Panc1 (cell line): Measurements from ENCODE around the gene CBX7. TPM values are rescaled to one million over a fixed set of nuclear protein-coding genes. Genes with fewer than 3 reads are reported as not detected.

Experiments
- ATAC-seq: fragments of 200-7000 bp; cut with Tn5 transposase; 2 replicates; pipeline ENCODE4 v1.9.1; 2020; ENCODE audit warnings: mild to moderate bottlenecking, moderate library complexity
- BruUV-seq: library from RNA; stranded (reverse); fragments of 400-500 nt; replicated peaks from 2 replicates; lab custom pipeline; 2021; lab: Mats Ljungman, UMichigan
- CTCF ChIA-PET: fragments of 300-600 bp; sonication (Branson Sonifier 250); formaldehyde crosslinking; loops from one replicate; lab custom pipeline; 2022; ENCODE audit warnings: antibody characterized with exemption; lab: Charles Lee
- POLR2A ChIA-PET: fragments of 300-600 bp; sonication (Branson Sonifier 250); formaldehyde crosslinking; loops from one replicate; lab custom pipeline; 2022; ENCODE audit warnings: antibody characterized with exemption; lab: Charles Lee
- DNase-seq: peaks from one replicate; pipeline ENCODE4 v3.0.0-alpha.2; 2010; ENCODE audit warnings: low read depth, low spot score
- H3K27ac ChIP-seq: 2 replicates; pipeline ENCODE4 v1.5.1; 2011; ENCODE audit warnings: mild to moderate bottlenecking, low read length, inconsistent platforms
- H3K27me3 ChIP-seq: fragments of 200-500 bp; sonication (Bioruptor generic); 2 replicates; pipeline ENCODE4 v1.6.0; 2014; ENCODE audit warnings: low read length, inconsistent platforms; ENCODE audit not compliant: control insufficient read depth, insufficient read depth
- H3K36me3 ChIP-seq: fragments of 200-500 bp; sonication (Bioruptor generic); 2 replicates; pipeline ENCODE4 v1.5.1; 2014; ENCODE audit warnings: inconsistent platforms, mild to moderate bottlenecking, low read length, moderate library complexity; ENCODE audit not compliant: control insufficient read depth, insufficient read depth
- H3K4me1 ChIP-seq: 2 replicates; pipeline ENCODE4 v1.5.1; 2011; ENCODE audit warnings: inconsistent platforms, mild to moderate bottlenecking, low read length, moderate library complexity; ENCODE audit not compliant: control insufficient read depth, insufficient read depth
- H3K4me3 ChIP-seq, 2 experiments: 2 replicates each; pipeline ENCODE4 v1.5.1; 2011 to 2012; ENCODE audit warnings: low read depth in 2 of 2, low read length in 2 of 2, mild to moderate bottlenecking in 2 of 2, inconsistent platforms in 1 of 2, moderate library complexity in 1 of 2
- H3K9me3 ChIP-seq: fragments of 200-500 bp; sonication (Bioruptor generic); 2 replicates; pipeline ENCODE4 v1.5.1; 2014; ENCODE audit warnings: low read depth, mild to moderate bottlenecking, inconsistent platforms, low read length, moderate library complexity; ENCODE audit not compliant: control insufficient read depth, insufficient read depth
- POLR2AphosphoS5 ChIP-seq: IDR thresholded peaks from 2 replicates; pipeline ENCODE4 v1.6.1; 2012; ENCODE audit warnings: mild to moderate bottlenecking, low read depth, low read length, moderate library complexity
- SIN3A ChIP-seq: IDR thresholded peaks from 2 replicates; pipeline ENCODE4 v1.6.1; 2012; ENCODE audit warnings: low read depth, mild to moderate bottlenecking, low read length, moderate library complexity, borderline replicate concordance; ENCODE audit not compliant: insufficient read depth
- TCF7L2 ChIP-seq: IDR thresholded peaks from 2 replicates; pipeline ENCODE4 v1.6.1; 2011; ENCODE audit warnings: mild to moderate bottlenecking, low read depth, low read length, inconsistent platforms
- in situ Hi-C: cut with HindIII; loops from 2 replicates; pipeline ENCODE4 v1.10.0; 2016; ENCODE audit warnings: low sequenced_read_pairs, low pct_unique_long_range_greater_than_20kb
- intact Hi-C: fragments of 100-400 bp; cut with micrococcal nuclease; formaldehyde crosslinking; loops from one replicate; pipeline ENCODE4 v1.10.0; 2022; ENCODE audit not compliant: unreplicated experiment
- total RNA-seq: library from RNA; stranded (reverse); gene quantifications from one replicate; pipeline ENCODE4 v1.2.1, GENCODE V29; 2021; ENCODE audit not compliant: unreplicated experiment
- TF ChIP-seq, protein P1 (sequence below): fragments of 450-650 bp; IDR thresholded peaks from 2 replicates; pipeline ENCODE4 v1.5.1; 2017; ENCODE audit warnings: mild to moderate bottlenecking
- TF ChIP-seq, protein P2 (sequence below), 2 experiments: IDR thresholded peaks; 2 replicates each; pipeline ENCODE4 v1.6.1; 2011 to 2012; ENCODE audit warnings: low read depth in 2 of 2, control low read depth in 1 of 2, low read length in 1 of 2, mild to moderate bottlenecking in 1 of 2, moderate library complexity in 1 of 2; ENCODE audit not compliant: insufficient read depth in 1 of 2

Gene CBX7
- total RNA-seq, 1 experiment from 2014 or later = 14.5 TPM

DNA sequence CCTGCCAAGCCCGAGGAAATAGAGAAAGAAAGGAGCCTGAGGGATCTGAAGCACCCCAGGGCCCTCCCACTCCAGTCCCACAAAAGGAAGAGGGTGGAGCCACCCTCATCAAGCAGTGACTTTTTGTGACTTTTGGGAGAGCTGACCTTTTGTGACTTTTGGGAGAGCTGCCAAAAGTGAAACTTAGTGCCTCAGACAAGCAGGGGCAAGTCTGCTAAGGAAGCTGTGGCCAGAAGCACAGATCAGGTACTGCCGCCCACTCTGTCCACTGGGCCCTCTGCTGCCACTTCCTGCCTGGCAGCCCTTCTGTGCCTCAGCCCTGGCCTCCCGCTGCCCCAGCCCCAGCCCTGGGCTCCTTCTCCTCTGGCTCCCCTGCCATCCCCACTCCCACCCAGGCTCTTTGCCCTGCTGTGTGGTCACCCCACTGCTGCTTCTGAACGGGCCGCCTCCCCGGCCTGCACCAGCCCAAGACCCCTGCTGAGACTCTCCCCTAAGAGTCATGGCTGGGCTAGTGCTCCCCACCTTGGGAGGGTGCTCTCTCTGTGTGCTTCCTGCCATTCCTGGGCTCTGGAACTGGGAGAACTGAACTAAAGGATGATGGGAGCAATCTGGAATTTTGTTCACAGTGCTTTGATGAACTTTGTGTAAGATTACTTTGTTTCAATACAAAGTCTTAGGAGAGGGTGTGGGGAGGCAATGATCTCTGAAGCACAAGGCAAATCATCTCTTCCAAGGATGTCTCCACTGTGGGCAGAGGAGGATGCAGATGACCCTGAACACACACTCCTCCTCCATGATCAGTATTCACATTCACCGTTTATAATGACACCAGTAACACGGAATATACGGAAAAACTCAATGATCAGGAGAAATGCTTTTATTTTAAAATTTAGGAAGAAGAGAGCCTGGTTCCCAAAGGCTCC lies 55.1 kb downstream of the CBX7 start, which contains the start of gene APOBEC3H:
Gene APOBEC3H, plus strand, starts transcription at position 147 of the 923 bp plus-strand sequence. CDS start 3,035 bp downstream, outside the sequence.
- in situ Hi-C loops (no loop called here), intact Hi-C loops (no loop called here)
- Histone ChIP-seq H3K27me3 (no peaks in the 10 kb centered on the region), H3K4me3 (no peak within 1 kb of the TSS), H3K36me3 (no peaks in the 10 kb centered on the region), H3K9me3 (no peaks in the 10 kb centered on the region), H3K27ac (no peak within 1 kb of the TSS), H3K4me1 (no peaks in the 10 kb centered on the region)
- POLR2A ChIA-PET = no interaction called here
- 0 out of 2 replicates have a peak, but pooled peaks have one; percentile 38 for ATAC-seq
- no TSS peak for BruUV-seq
- no peak for DNase-seq
- CTCF ChIA-PET = no interaction called here
- TF ChIP-seq, protein P1, sequence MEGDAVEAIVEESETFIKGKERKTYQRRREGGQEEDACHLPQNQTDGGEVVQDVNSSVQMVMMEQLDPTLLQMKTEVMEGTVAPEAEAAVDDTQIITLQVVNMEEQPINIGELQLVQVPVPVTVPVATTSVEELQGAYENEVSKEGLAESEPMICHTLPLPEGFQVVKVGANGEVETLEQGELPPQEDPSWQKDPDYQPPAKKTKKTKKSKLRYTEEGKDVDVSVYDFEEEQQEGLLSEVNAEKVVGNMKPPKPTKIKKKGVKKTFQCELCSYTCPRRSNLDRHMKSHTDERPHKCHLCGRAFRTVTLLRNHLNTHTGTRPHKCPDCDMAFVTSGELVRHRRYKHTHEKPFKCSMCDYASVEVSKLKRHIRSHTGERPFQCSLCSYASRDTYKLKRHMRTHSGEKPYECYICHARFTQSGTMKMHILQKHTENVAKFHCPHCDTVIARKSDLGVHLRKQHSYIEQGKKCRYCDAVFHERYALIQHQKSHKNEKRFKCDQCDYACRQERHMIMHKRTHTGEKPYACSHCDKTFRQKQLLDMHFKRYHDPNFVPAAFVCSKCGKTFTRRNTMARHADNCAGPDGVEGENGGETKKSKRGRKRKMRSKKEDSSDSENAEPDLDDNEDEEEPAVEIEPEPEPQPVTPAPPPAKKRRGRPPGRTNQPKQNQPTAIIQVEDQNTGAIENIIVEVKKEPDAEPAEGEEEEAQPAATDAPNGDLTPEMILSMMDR = no peak
- TF ChIP-seq SIN3A = no peak
- no peak for TF ChIP-seq POLR2AphosphoS5
- TF ChIP-seq, protein P2, sequence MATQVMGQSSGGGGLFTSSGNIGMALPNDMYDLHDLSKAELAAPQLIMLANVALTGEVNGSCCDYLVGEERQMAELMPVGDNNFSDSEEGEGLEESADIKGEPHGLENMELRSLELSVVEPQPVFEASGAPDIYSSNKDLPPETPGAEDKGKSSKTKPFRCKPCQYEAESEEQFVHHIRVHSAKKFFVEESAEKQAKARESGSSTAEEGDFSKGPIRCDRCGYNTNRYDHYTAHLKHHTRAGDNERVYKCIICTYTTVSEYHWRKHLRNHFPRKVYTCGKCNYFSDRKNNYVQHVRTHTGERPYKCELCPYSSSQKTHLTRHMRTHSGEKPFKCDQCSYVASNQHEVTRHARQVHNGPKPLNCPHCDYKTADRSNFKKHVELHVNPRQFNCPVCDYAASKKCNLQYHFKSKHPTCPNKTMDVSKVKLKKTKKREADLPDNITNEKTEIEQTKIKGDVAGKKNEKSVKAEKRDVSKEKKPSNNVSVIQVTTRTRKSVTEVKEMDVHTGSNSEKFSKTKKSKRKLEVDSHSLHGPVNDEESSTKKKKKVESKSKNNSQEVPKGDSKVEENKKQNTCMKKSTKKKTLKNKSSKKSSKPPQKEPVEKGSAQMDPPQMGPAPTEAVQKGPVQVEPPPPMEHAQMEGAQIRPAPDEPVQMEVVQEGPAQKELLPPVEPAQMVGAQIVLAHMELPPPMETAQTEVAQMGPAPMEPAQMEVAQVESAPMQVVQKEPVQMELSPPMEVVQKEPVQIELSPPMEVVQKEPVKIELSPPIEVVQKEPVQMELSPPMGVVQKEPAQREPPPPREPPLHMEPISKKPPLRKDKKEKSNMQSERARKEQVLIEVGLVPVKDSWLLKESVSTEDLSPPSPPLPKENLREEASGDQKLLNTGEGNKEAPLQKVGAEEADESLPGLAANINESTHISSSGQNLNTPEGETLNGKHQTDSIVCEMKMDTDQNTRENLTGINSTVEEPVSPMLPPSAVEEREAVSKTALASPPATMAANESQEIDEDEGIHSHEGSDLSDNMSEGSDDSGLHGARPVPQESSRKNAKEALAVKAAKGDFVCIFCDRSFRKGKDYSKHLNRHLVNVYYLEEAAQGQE (IDR thresholded peaks at IDR 0.05; ENCODE audit: insufficient read depth in 1 of 2, low read depth in 2 of 2, low read length in 1 of 2) = no peak
- no peak for TF ChIP-seq TCF7L2

DNA sequence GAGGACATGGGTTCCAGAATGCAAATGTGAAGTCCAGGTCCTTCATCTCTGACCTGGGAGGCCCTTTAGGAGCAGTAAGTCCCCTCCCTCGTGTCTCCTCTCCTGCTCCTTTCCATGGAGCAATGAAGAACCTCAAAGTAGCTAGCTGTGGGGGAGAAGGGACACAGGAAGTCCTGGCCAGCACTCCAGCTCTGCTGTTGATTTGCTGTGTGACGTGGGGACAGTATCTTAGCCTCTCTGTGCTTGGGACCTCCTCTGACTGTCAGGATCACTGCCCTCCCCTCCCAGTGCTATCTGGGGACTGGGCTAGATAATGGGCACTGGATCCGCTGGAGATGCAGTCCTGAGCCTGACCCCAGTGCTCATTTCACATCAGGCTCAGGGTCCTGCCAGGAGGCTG lies 56.5 kb downstream of the CBX7 start:
- ChIA-PET POLR2A (no interaction called here), CTCF (no interaction called here)
- ATAC-seq (no peak), DNase-seq (no peak)
- TF ChIP-seq POLR2AphosphoS5 = no peak
- TF ChIP-seq SIN3A = no peak
- TF ChIP-seq, protein P1 = no peak
- TF ChIP-seq, protein P2 (IDR thresholded peaks at IDR 0.05; ENCODE audit: insufficient read depth in 1 of 2, low read depth in 2 of 2, low read length in 1 of 2) = no peak
- no peak for TF ChIP-seq TCF7L2
- no peaks in the 10 kb centered on the region for H3K36me3 ChIP-seq
- intact Hi-C loops (no loop called here), in situ Hi-C loops (no loop called here)
- H3K4me1 ChIP-seq = no peaks in the 10 kb centered on the region
- no peak overlapping the region for H3K27ac ChIP-seq
- no peaks in the 10 kb centered on the region for H3K9me3 ChIP-seq
- BruUV-seq = no TSS peak
- no peaks in the 10 kb centered on the region for H3K27me3 ChIP-seq
- H3K4me3 ChIP-seq = no peak overlapping the region
